SK-N-SH treated with all-trans-retinoic acid at 6 μM for 48 hours (cell line): ENCODE data around the gene AZIN2.

Experiments used
- CSDC2 ChIP-seq: fragments of 250-450 bp; sonication (Bioruptor Pico); IDR thresholded peaks from 2 replicates; pipeline ENCODE4 v1.5.0; 2020; ENCODE audit warnings: mild to moderate bottlenecking, moderate library complexity
- PATZ1 ChIP-seq: fragments of 250-450 bp; sonication (Bioruptor Pico); IDR thresholded peaks from 2 replicates; pipeline ENCODE4 v1.8.0; 2020; ENCODE audit warnings: mild to moderate bottlenecking, moderate library complexity, borderline replicate concordance
- ZFP3 ChIP-seq: fragments of 250-450 bp; sonication (Bioruptor Pico); IDR thresholded peaks from 2 replicates; pipeline ENCODE4 v1.5.0; 2020; ENCODE audit warnings: mild to moderate bottlenecking, moderate library complexity
- TF ChIP-seq, protein P1 (sequence below): fragments of 250-450 bp; sonication (Bioruptor Pico); IDR thresholded peaks from 2 replicates; pipeline ENCODE4 v1.5.1; 2020; ENCODE audit warnings: low read depth, mild to moderate bottlenecking, moderate library complexity

GRCh38 chr1:33050221-33051076 is 30.5 kb upstream of the AZIN2 start:
- no peak for TF ChIP-seq CSDC2 (CRISPR knock-in tag)
- no peak for TF ChIP-seq PATZ1 (CRISPR knock-in tag)
- TF ChIP-seq, protein P1, sequence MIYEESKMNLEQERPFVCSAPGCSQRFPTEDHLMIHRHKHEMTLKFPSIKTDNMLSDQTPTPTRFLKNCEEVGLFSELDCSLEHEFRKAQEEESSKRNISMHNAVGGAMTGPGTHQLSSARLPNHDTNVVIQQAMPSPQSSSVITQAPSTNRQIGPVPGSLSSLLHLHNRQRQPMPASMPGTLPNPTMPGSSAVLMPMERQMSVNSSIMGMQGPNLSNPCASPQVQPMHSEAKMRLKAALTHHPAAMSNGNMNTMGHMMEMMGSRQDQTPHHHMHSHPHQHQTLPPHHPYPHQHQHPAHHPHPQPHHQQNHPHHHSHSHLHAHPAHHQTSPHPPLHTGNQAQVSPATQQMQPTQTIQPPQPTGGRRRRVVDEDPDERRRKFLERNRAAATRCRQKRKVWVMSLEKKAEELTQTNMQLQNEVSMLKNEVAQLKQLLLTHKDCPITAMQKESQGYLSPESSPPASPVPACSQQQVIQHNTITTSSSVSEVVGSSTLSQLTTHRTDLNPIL (CRISPR knock-in tag): no peak
- no peak for TF ChIP-seq ZFP3 (CRISPR knock-in tag)
